Caco-2 (cell line): ENCODE data around the gene MRTFA. TPM values are rescaled to one million over a fixed set of nuclear protein-coding genes. Genes with fewer than 3 reads are reported as not detected.

Source experiments
- BruUV-seq: library from RNA; stranded (reverse); fragments of 400-500 nt; replicated peaks from 2 replicates; lab custom pipeline; 2021; lab: Mats Ljungman, UMichigan
- CTCF ChIA-PET: fragments of 300-600 bp; sonication (Branson Sonifier 250); formaldehyde crosslinking; loops from one replicate; lab custom pipeline; 2022; ENCODE audit warnings: antibody characterized with exemption; lab: Charles Lee
- POLR2A ChIA-PET: fragments of 300-600 bp; sonication (Branson Sonifier 250); formaldehyde crosslinking; loops from one replicate; lab custom pipeline; 2022; ENCODE audit warnings: antibody characterized with exemption; lab: Charles Lee
- DNase-seq, 2 experiments: peaks; one replicate each; pipeline versions ENCODE4 v3.0.0 to v3.0.0-alpha.2; 2020 to 2022
- H3K27me3 ChIP-seq: replicated peaks from 2 replicates; pipeline ENCODE4 v1.6.0; 2011; ENCODE audit warnings: low read length; ENCODE audit not compliant: control insufficient read depth, insufficient read depth
- H3K36me3 ChIP-seq: 2 replicates; pipeline ENCODE4 v1.5.1; 2011; ENCODE audit warnings: low read length; ENCODE audit not compliant: control insufficient read depth, insufficient read depth
- H3K4me1 ChIP-seq: fragments of 250-450 bp; sonication (Bioruptor Pico); 2 replicates; pipeline ENCODE4 v1.5.1; 2020; ENCODE audit warnings: mild to moderate bottlenecking
- H3K4me3 ChIP-seq: 2 replicates; pipeline ENCODE4 v1.5.1; 2011; ENCODE audit warnings: low read depth, mild to moderate bottlenecking, control low read depth, low read length
- H3K9me3 ChIP-seq: fragments of 250-450 bp; sonication (Bioruptor Pico); 2 replicates; pipeline ENCODE4 v1.5.1; 2020; ENCODE audit warnings: mild to moderate bottlenecking, moderate library complexity
- H3K27ac Mint-ChIP-seq: one replicate; pipeline ENCODE4 v1.8.0; 2022; ENCODE audit warnings: mixed read lengths; ENCODE audit not compliant: unreplicated experiment
- H3K27me3 Mint-ChIP-seq: one replicate; pipeline ENCODE4 v1.8.0; 2022; ENCODE audit warnings: mixed read lengths; ENCODE audit not compliant: insufficient read depth, unreplicated experiment
- H3K36me3 Mint-ChIP-seq: one replicate; pipeline ENCODE4 v1.8.0; 2022; ENCODE audit warnings: mild to moderate bottlenecking, mixed read lengths; ENCODE audit not compliant: insufficient read depth, unreplicated experiment
- H3K4me1 Mint-ChIP-seq: one replicate; pipeline ENCODE4 v1.8.0; 2022; ENCODE audit warnings: low read depth, mixed read lengths; ENCODE audit not compliant: unreplicated experiment
- H3K4me3 Mint-ChIP-seq: one replicate; pipeline ENCODE4 v1.8.0; 2022; ENCODE audit warnings: mild to moderate bottlenecking, moderate library complexity, mixed read lengths; ENCODE audit not compliant: unreplicated experiment
- H3K9me3 Mint-ChIP-seq: one replicate; pipeline ENCODE4 v1.8.0; 2022; ENCODE audit warnings: mixed read lengths; ENCODE audit not compliant: unreplicated experiment
- intact Hi-C: fragments of 100-400 bp; cut with micrococcal nuclease; formaldehyde crosslinking; loops from one replicate; pipeline ENCODE4 v1.10.0; 2022; ENCODE audit not compliant: unreplicated experiment
- total RNA-seq: library from RNA; stranded (reverse); gene quantifications from 2 replicates; pipeline ENCODE4 v1.2.3, GENCODE V29; 2022
- TF ChIP-seq, protein P1 (sequence below), 2 experiments: fragments of 200-600 bp in 1 of 2; IDR thresholded peaks; 1 replicate in 1 of 2; 2 replicates in 1 of 2; pipeline versions ENCODE4 v1.5.1 to v1.8.0; 2011 to 2022; ENCODE audit warnings: antibody characterized with exemption in 1 of 2, control low read depth in 1 of 2, inconsistent platforms in 1 of 2, low read depth in 1 of 2, low read length in 1 of 2, mild to moderate bottlenecking in 1 of 2, moderate library complexity in 1 of 2; ENCODE audit not compliant: insufficient read depth in 1 of 2, severe bottlenecking in 1 of 2, unreplicated experiment in 1 of 2

MRTFA gene
- total RNA-seq, 1 experiment from 2014 or later = 38.7 TPM

DNA sequence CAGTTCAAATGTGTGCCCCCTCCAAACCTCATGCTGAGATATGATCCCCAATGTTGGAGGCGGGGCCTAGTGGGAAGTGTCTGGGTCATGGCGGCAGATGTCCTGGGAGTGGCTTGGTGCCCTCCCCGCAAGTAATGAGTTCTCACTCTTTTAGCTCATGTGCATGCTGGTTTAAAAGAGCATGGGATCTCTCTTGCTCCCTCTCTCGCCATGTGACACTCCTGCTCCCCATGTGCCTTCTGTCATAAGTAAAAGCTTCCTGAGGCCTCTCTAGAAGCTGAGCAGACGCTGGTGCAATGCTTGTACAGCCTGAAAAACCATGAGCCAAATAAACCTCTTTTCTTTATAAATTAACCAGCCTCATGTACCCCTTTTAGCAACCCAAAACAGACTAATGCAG lies 167.3 kb downstream of the MRTFA start:
- intact Hi-C loops = no loop called here
- H3K4me3 ChIP-seq = no peak overlapping the region
- POLR2A ChIA-PET = no interaction called here
- no peaks in the 10 kb centered on the region for H3K4me1 ChIP-seq
- no peaks in the 10 kb centered on the region for H3K27me3 ChIP-seq
- H3K4me3 Mint-ChIP-seq = no peak overlapping the region
- H3K27me3 Mint-ChIP-seq = no peaks in the 10 kb centered on the region
- no peak for DNase-seq
- TF ChIP-seq, protein P1, sequence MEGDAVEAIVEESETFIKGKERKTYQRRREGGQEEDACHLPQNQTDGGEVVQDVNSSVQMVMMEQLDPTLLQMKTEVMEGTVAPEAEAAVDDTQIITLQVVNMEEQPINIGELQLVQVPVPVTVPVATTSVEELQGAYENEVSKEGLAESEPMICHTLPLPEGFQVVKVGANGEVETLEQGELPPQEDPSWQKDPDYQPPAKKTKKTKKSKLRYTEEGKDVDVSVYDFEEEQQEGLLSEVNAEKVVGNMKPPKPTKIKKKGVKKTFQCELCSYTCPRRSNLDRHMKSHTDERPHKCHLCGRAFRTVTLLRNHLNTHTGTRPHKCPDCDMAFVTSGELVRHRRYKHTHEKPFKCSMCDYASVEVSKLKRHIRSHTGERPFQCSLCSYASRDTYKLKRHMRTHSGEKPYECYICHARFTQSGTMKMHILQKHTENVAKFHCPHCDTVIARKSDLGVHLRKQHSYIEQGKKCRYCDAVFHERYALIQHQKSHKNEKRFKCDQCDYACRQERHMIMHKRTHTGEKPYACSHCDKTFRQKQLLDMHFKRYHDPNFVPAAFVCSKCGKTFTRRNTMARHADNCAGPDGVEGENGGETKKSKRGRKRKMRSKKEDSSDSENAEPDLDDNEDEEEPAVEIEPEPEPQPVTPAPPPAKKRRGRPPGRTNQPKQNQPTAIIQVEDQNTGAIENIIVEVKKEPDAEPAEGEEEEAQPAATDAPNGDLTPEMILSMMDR (IDR thresholded peaks at IDR 0.05; ENCODE audit: insufficient read depth in 1 of 2, low read depth in 1 of 2, low read length in 1 of 2, severe bottlenecking in 1 of 2, unreplicated experiment in 1 of 2) = no peak
- no peak overlapping the region for H3K27ac Mint-ChIP-seq
- peaks cover 5% of the 10 kb centered on the region for H3K36me3 Mint-ChIP-seq
- no TSS peak for BruUV-seq
- H3K9me3 Mint-ChIP-seq = no peaks in the 10 kb centered on the region
- CTCF ChIA-PET = no interaction called here
- H3K36me3 ChIP-seq = no peaks in the 10 kb centered on the region
- no peaks in the 10 kb centered on the region for H3K9me3 ChIP-seq
- no peaks in the 10 kb centered on the region for H3K4me1 Mint-ChIP-seq

DNA sequence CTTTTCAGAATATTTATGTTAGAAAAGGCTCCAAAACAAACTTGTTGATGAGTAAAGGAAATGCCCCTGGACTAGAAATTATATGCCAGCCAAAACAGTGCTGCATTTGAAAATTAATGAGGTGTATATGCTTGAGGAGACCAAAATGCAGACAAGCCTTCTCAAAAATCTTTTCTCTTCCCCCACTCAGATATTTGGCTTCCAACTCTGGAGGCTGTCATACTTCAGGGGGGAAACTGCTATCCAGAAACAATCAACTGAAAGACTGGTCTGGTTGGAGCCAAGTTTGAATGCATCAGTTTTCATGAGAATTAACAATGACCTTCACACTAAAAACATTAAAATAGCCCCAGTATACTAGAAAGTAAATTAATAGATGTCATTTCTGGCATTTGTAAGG lies 167.9 kb downstream of the MRTFA start:
- H3K27ac Mint-ChIP-seq = no peak overlapping the region
- intact Hi-C loops = no loop called here
- H3K9me3 ChIP-seq = no peaks in the 10 kb centered on the region
- H3K36me3 ChIP-seq = no peaks in the 10 kb centered on the region
- CTCF ChIA-PET = no interaction called here
- no TSS peak for BruUV-seq
- no peaks in the 10 kb centered on the region for H3K27me3 ChIP-seq
- no peak for DNase-seq
- no peaks in the 10 kb centered on the region for H3K27me3 Mint-ChIP-seq
- H3K9me3 Mint-ChIP-seq = no peaks in the 10 kb centered on the region
- H3K4me3 ChIP-seq = no peak overlapping the region
- POLR2A ChIA-PET = no interaction called here
- H3K4me1 Mint-ChIP-seq = no peaks in the 10 kb centered on the region
- H3K4me1 ChIP-seq = no peaks in the 10 kb centered on the region
- no peak overlapping the region for H3K4me3 Mint-ChIP-seq
- TF ChIP-seq, protein P1 (IDR thresholded peaks at IDR 0.05; ENCODE audit: insufficient read depth in 1 of 2, low read depth in 1 of 2, low read length in 1 of 2, severe bottlenecking in 1 of 2, unreplicated experiment in 1 of 2) = no peak
- H3K36me3 Mint-ChIP-seq = peaks cover 5% of the 10 kb centered on the region

DNA sequence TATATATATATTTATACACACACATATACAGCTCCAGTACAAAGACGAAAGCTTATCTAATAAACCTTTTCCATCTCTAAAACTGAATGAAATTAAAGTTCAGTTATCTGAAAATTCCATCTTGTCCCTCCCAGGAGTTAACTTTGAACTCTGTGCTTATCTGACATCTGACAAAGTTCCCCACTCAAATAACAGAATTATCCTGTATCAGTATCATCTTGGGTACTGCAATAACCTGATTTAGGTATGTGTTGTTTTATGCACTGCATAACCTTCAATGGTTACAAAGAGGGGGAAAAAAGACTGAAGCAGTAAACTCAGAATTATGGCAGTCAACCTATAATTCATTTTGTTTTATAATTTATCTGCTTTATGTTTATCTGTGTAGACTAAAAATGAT lies 169.5 kb downstream of the MRTFA start:
- Mint-ChIP-seq H3K27ac (no peak overlapping the region), H3K4me1 (no peaks in the 10 kb centered on the region), H3K4me3 (no peak overlapping the region), H3K36me3 (peaks cover 3% of the 10 kb centered on the region), H3K27me3 (no peaks in the 10 kb centered on the region), H3K9me3 (no peaks in the 10 kb centered on the region)
- no peaks in the 10 kb centered on the region for H3K9me3 ChIP-seq
- H3K4me1 ChIP-seq = no peaks in the 10 kb centered on the region
- TF ChIP-seq, protein P1 (IDR thresholded peaks at IDR 0.05; ENCODE audit: insufficient read depth in 1 of 2, low read depth in 1 of 2, low read length in 1 of 2, severe bottlenecking in 1 of 2, unreplicated experiment in 1 of 2) = no peak
- intact Hi-C loops = no loop called here
- H3K36me3 ChIP-seq = no peaks in the 10 kb centered on the region
- POLR2A ChIA-PET = interaction anchor here (0.6 kb wide), 1 partner anchor 24 kb away, joined by 3 read pairs; no protein-coding TSS in a partner anchor
- no peak overlapping the region for H3K4me3 ChIP-seq
- no TSS peak for BruUV-seq
- no peaks in the 10 kb centered on the region for H3K27me3 ChIP-seq
- CTCF ChIA-PET = no interaction called here
- no peak for DNase-seq
